GM06990 (cell line): ENCODE results near the gene SRC.

ENCODE experiments used
- DNase-seq: peaks from one replicate; pipeline ENCODE4 v3.0.0-alpha.2; 2011; ENCODE audit not compliant: insufficient read length; ENCODE audit errors: extremely low read depth
- H3K27me3 ChIP-seq: replicated peaks from 2 replicates; pipeline ENCODE4 v1.6.0; 2011; ENCODE audit warnings: low read length; ENCODE audit not compliant: control insufficient read depth, insufficient read depth
- H3K36me3 ChIP-seq: 2 replicates; pipeline ENCODE4 v1.5.1; 2011; ENCODE audit warnings: low read length; ENCODE audit not compliant: control insufficient read depth, insufficient read depth
- H3K4me3 ChIP-seq: replicated peaks from 2 replicates; pipeline ENCODE4 v1.5.1; 2011; ENCODE audit warnings: low read depth, mild to moderate bottlenecking, control low read depth, low read length
- CTCF ChIP-seq: IDR thresholded peaks from 2 replicates; pipeline ENCODE4 v1.5.1; 2011; ENCODE audit warnings: low read length, control low read depth, mild to moderate bottlenecking, inconsistent platforms; ENCODE audit not compliant: insufficient read depth, poor library complexity, severe bottlenecking

Gene SRC

GRCh38 chr20:37301120-37301519 lies 44.8 kb upstream of the SRC start:
- no peak for DNase-seq
- Histone ChIP-seq H3K36me3 (peaks cover 22% of the 10 kb centered on the region), H3K27me3 (no peaks in the 10 kb centered on the region), H3K4me3 (no peak overlapping the region)
- TF ChIP-seq CTCF = no peak

GRCh38 chr20:37301558-37301957 lies 44.4 kb upstream of the SRC start:
- Histone ChIP-seq H3K4me3 (no peak overlapping the region), H3K27me3 (no peaks in the 10 kb centered on the region), H3K36me3 (peaks cover 23% of the 10 kb centered on the region)
- no peak for DNase-seq
- TF ChIP-seq CTCF = no peak

- TF ChIP-seq CTCF = no peak
- Histone ChIP-seq H3K27me3 (no peaks in the 10 kb centered on the region), H3K36me3 (peaks cover 22% of the 10 kb centered on the region), H3K4me3 (no peak overlapping the region)
- DNase-seq = no peak
These were observed 43.0 kb upstream of the SRC start for GRCh38 chr20:37302981-37303380.

GRCh38 chr20:37303637-37304036 lies 42.3 kb upstream of the SRC start:
- no peak for DNase-seq
- H3K4me3 ChIP-seq = no peak overlapping the region
- H3K36me3 ChIP-seq = peaks cover 22% of the 10 kb centered on the region
- no peaks in the 10 kb centered on the region for H3K27me3 ChIP-seq
- TF ChIP-seq CTCF = no peak

GRCh38 chr20:37305079-37305478 lies 40.9 kb upstream of the SRC start:
- no peak for DNase-seq
- Histone ChIP-seq H3K4me3 (no peak overlapping the region), H3K36me3 (peaks cover 29% of the 10 kb centered on the region), H3K27me3 (no peaks in the 10 kb centered on the region)
- no peak for TF ChIP-seq CTCF

GRCh38 chr20:37305839-37306238 lies 40.1 kb upstream of the SRC start:
- H3K27me3 ChIP-seq = no peaks in the 10 kb centered on the region
- H3K4me3 ChIP-seq = no peak overlapping the region
- peaks cover 31% of the 10 kb centered on the region for H3K36me3 ChIP-seq
- DNase-seq = no peak
- no peak for TF ChIP-seq CTCF
